ENCODE results near the gene PPP1R27. TPM values are rescaled to one million over a fixed set of nuclear protein-coding genes. Genes with fewer than 3 reads are reported as not detected.

PPP1R27 gene
- total RNA-seq, 1 donor from 2014 or later = not detected

DNA sequence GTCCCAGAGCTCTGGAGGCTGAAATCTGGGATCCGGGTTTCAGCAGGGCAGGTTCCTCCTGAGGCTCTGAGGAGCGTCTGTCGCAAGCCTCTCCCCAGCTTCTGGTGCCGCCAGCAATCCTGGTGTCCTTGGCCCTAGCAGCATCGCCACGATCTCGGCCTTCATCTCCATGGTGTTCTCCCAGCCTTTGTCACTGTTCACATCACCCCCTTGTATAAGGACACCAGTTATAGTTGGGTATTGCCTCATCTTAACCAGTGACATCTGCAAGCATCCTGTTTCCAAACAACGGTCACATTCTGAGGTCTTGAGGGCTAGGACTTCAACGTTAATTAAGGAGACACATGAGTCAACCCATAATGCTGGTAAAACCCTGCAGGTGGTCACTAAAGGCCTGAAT lies 2.8 kb upstream of the PPP1R27 start:
- H3K4me1 Mint-ChIP-seq (ENCODE audit: unreplicated experiment) = no peaks in the 10 kb centered on the region
- H3K36me3 Mint-ChIP-seq = no peaks in the 10 kb centered on the region
- H3K4me3 Mint-ChIP-seq = peak overlapping the region; percentile 34
- DNase-seq (ENCODE audit: extremely low spot score, unreplicated experiment) = no peak
- TF ChIP-seq, protein P1, sequence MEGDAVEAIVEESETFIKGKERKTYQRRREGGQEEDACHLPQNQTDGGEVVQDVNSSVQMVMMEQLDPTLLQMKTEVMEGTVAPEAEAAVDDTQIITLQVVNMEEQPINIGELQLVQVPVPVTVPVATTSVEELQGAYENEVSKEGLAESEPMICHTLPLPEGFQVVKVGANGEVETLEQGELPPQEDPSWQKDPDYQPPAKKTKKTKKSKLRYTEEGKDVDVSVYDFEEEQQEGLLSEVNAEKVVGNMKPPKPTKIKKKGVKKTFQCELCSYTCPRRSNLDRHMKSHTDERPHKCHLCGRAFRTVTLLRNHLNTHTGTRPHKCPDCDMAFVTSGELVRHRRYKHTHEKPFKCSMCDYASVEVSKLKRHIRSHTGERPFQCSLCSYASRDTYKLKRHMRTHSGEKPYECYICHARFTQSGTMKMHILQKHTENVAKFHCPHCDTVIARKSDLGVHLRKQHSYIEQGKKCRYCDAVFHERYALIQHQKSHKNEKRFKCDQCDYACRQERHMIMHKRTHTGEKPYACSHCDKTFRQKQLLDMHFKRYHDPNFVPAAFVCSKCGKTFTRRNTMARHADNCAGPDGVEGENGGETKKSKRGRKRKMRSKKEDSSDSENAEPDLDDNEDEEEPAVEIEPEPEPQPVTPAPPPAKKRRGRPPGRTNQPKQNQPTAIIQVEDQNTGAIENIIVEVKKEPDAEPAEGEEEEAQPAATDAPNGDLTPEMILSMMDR (conservative IDR thresholded peaks at IDR 0.05) = no peak
- H3K27ac Mint-ChIP-seq = peak overlapping the region; percentile 66
- no peaks in the 10 kb centered on the region for H3K9me3 Mint-ChIP-seq
- no peaks in the 10 kb centered on the region for H3K27me3 Mint-ChIP-seq

DNA sequence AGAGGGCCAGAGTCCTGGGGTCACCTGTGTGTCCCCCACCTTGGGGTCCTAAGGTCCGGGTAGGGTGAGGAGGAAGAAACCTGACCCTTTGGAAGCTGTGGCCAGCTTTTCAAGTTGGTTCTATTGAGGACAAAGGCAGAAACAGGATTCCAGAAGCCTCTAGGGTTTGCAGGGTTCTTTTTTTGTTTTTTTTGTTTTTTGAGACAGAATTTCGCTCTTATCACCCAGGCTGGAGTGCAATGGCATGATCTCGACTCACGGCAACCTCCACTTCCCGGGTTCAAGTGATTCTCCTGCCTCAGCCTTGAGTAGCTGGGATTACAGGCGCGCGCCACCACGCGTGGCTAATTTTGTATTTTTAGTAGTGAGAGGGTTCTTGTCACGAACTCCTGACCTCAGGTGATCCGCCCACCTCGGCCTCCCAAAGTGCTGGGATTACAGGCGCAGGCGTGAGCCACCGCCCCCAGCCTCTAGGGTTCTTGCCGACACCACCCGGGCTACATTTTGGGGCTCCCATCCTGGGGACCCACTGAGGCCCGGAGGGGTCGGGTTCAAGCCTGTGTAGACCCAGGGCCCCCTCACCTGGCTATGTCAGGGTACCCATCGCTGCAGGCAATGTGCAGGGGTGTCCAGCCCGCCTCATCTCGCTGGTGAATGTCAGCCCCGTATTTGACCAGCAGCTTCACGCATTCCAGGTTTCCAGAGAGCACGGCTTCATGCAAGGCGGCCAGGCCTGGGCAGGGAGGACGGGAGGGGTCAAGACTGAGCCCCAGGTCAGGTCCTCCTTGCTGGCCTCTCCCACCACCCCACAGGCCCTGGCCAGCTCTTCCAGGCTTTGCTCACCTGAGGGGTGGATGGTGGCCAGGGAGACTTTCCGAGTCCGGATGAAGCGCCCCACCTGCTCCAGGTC lies 674 bp downstream of the PPP1R27 start:
- H3K27ac Mint-ChIP-seq = peak overlapping the region; percentile 98
- H3K27me3 Mint-ChIP-seq = no peaks in the 10 kb centered on the region
- H3K4me1 Mint-ChIP-seq (ENCODE audit: unreplicated experiment) = peaks cover 18% of the 10 kb centered on the region
- no peaks in the 10 kb centered on the region for H3K9me3 Mint-ChIP-seq
- peak overlapping the region; percentile 90 for H3K4me3 Mint-ChIP-seq
- no peak for DNase-seq (ENCODE audit: extremely low spot score, unreplicated experiment)
- H3K36me3 Mint-ChIP-seq = no peaks in the 10 kb centered on the region
- TF ChIP-seq, protein P1 (conservative IDR thresholded peaks at IDR 0.05) = no peak

DNA sequence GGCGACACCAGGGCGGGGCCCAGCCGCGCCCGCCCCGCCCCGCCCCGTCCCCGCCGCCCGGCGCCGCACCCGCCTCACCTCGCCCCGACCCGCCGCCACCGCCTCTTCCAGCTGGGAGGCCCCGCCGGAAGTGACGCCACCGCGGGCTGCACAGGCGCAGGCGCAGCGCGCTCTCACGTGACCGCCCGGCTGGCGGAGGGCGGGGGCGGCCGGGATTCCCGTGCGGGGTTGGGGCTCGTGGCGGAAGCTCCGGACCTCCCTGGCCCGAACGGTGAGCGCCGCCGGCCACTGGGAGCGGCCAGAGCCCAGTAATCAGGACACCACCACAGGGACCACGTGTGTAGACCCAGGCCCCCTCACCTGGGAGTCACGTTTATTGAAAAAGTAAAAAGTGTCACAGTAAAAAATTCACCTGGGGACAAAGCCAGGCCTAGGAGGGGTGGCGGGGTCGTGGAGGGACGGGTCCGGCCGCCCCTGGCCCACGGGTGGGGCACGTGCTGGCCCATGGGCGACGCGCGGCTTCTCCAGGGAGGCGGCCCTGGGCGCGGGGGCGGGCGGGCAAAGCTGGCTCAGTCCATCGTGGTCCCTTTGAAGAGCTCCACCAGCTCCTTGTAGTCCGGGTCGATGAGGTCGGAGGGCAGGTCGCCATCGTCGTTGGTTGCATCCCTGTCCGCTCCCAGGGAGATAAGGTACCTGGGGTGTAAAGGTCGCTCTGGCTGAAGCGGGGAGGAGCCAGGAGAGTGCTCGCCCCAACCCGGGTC lies 1.5 kb downstream of the PPP1R27 start, which contains the start of gene MCRIP1:
Gene MCRIP1, minus strand, starts transcription at position 132 of the 761 bp plus-strand sequence. CDS start 8,785 bp downstream, outside the sequence.
- peak; percentile 98 for DNase-seq (ENCODE audit: extremely low spot score, unreplicated experiment)
- Mint-ChIP-seq H3K4me3 (peak within 1 kb of the TSS; percentile 90), H3K36me3 (no peaks in the 10 kb centered on the region), H3K27me3 (no peaks in the 10 kb centered on the region), H3K27ac (peak within 1 kb of the TSS; percentile 98), H3K4me1 (ENCODE audit: unreplicated experiment) (peaks cover 20% of the 10 kb centered on the region), H3K9me3 (no peaks in the 10 kb centered on the region)
- TF ChIP-seq, protein P1 (conservative IDR thresholded peaks at IDR 0.05) = no peak

DNA sequence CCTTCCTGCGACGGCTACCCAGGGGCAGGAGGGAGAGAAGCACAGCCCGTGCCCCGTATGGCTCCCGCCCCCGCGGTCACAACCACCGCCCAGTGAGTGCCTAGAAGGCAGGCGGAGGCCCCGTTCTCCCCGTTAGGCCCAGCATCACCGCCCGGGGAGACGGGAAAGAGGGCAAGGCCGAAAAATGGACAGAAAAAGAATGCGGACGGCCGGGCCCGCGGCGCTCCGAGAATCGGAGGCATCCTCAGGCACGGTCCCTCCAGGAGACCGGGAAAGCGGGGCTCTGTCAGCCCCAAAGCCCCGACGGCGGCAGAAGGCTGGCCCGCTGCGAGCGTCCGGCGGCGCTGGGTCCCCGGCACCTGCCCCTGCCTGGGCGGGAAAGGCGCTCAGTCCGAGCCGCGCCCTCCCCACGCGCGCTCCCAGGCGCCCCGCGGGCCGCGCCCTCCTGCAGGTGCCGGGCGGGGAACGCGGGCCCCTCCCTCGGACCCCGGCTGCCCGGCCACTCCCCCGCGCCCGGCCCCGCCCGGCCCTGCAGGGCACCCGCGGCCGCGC lies 2.2 kb downstream of the PPP1R27 start:
- TF ChIP-seq, protein P1 (conservative IDR thresholded peaks at IDR 0.05) = no peak
- Mint-ChIP-seq H3K36me3 (no peaks in the 10 kb centered on the region), H3K4me1 (ENCODE audit: unreplicated experiment) (peaks cover 23% of the 10 kb centered on the region), H3K9me3 (no peaks in the 10 kb centered on the region), H3K4me3 (peak overlapping the region; percentile 90), H3K27me3 (no peaks in the 10 kb centered on the region), H3K27ac (peak overlapping the region; percentile 97)
- no peak for DNase-seq (ENCODE audit: extremely low spot score, unreplicated experiment)

DNA sequence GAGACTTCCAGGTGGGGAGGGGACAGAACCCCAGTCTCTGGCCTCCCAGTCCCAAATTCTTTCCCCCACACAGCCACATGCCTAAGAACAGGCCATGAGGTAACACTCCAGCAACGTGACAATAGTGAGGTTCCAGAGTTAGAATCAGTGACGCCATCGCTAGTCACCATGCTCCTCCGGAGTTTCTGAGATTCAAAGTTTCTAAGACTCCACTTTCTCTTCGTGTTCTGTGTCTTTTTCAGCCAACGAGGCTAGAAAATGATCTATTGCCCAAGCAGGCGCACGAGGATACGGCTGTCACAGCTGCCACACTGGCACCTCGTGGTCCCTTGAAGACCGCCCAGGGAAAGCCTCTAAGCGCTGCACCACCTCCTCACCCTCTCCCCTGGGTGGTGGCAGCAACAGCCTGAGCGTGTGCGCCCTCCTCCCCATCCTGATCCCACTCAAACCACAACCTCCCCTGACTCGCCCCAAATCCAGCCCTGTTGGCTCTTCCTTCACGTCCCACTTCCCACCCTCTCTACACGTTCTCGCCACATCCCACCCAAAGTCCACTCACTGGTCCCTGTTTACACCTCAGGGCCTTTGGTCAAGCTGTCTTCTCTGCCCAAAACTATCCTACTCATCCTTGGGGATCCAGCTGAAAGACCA lies 2.8 kb downstream of the PPP1R27 start:
- Mint-ChIP-seq H3K9me3 (no peaks in the 10 kb centered on the region), H3K36me3 (no peaks in the 10 kb centered on the region), H3K4me3 (peak overlapping the region; percentile 90), H3K27ac (peak overlapping the region; percentile 97), H3K27me3 (no peaks in the 10 kb centered on the region), H3K4me1 (ENCODE audit: unreplicated experiment) (peaks cover 23% of the 10 kb centered on the region)
- DNase-seq (ENCODE audit: extremely low spot score, unreplicated experiment) = no peak
- TF ChIP-seq, protein P1 (conservative IDR thresholded peaks at IDR 0.05) = no peak

Measured in type B pancreatic cell (in vitro differentiated cells).